ENCODE data around the gene PSMB3.
A peak's percentile ranks its signal among the peaks of the same experiment; 100 is the strongest.

PSMB3 gene

DNA sequence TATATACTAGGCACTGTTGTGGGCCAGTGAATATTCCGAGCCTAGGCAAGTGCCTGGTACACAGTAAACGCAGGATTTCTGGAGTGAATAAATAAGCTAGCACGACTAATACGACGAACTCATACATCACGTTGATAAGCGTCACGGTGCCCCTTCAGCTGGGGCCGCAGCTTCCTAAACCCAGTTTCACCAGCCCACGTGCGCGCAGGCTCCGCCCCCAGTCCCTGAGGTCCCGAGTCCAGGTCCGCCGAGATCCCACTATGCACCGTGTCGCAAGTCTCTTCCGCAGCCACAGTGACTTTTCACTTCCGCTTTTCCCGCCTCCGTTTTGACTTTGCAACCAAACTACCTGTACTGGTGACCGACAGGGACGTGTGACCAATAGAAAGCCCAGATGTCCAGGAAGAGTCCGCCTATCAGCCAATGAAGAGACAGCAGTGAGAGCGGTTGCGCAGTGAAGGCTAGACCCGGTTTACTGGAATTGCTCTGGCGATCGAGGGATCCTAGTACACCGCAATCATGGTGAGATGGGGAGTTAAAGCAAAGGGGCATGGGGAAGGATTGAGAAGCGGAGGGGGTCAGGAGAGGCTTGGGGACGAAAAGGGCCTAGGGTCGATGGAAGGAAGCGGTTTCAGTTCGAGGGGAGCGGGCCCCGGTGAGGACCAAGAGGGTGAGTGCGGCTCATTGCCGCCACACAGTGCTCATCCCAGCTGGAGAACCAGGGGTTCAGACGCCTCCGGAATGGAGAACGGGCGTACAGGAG is at the start of gene PSMB3:
TSS of gene PSMB3 (plus strand) at position 434 of the 763 bp plus-strand sequence. CDS start at position 520, 86 bp downstream.
- H3K79me2 ChIP-seq (ENCODE audit: insufficient read depth, low read length) = peaks cover 47% of the 10 kb centered on the region
- H2AFZ ChIP-seq (ENCODE audit: low read depth, low read length) = peak within 1 kb of the TSS; percentile 96
- H3K27me3 ChIP-seq (ENCODE audit: insufficient read depth, low read length, poor library complexity) = no peaks in the 10 kb centered on the region
- peaks cover 15% of the 10 kb centered on the region for H4K20me1 ChIP-seq (ENCODE audit: insufficient read depth, low read length)
- H3K4me2 ChIP-seq (ENCODE audit: insufficient read depth, low read length) = peak within 1 kb of the TSS; percentile 93
- H3K4me1 ChIP-seq (ENCODE audit: insufficient read depth, low read length) = peaks cover 52% of the 10 kb centered on the region
- peak within 1 kb of the TSS; percentile 80 for H3K9ac ChIP-seq (ENCODE audit: low read depth, low read length)
- H3K36me3 ChIP-seq (ENCODE audit: insufficient read depth, low read length) = peaks cover 41% of the 10 kb centered on the region
- TF ChIP-seq EZH2 (IDR thresholded peaks at IDR 0.05; ENCODE audit: borderline replicate concordance, low read depth, low read length, severe bottlenecking) = no peak
- TF ChIP-seq, protein P1, sequence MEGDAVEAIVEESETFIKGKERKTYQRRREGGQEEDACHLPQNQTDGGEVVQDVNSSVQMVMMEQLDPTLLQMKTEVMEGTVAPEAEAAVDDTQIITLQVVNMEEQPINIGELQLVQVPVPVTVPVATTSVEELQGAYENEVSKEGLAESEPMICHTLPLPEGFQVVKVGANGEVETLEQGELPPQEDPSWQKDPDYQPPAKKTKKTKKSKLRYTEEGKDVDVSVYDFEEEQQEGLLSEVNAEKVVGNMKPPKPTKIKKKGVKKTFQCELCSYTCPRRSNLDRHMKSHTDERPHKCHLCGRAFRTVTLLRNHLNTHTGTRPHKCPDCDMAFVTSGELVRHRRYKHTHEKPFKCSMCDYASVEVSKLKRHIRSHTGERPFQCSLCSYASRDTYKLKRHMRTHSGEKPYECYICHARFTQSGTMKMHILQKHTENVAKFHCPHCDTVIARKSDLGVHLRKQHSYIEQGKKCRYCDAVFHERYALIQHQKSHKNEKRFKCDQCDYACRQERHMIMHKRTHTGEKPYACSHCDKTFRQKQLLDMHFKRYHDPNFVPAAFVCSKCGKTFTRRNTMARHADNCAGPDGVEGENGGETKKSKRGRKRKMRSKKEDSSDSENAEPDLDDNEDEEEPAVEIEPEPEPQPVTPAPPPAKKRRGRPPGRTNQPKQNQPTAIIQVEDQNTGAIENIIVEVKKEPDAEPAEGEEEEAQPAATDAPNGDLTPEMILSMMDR (IDR thresholded peaks at IDR 0.05; ENCODE audit: borderline replicate concordance, extremely low read depth, low read length, poor library complexity, severe bottlenecking) = no peak
- no peaks in the 10 kb centered on the region for H3K9me3 ChIP-seq (ENCODE audit: insufficient read depth, low read length, severe bottlenecking)
- DNase-seq (peak; percentile 99), ATAC-seq (ENCODE audit: insufficient read depth, low read depth) (peak; percentile 89)
- H3K4me3 ChIP-seq (ENCODE audit: low read depth in 1 of 2, low read length in 2 of 2) = peak within 1 kb of the TSS; percentile 37 to 88; a peak in 3 of 4 replicates
- H3K27ac ChIP-seq (ENCODE audit: low read length) = peak within 1 kb of the TSS; percentile 93

DNA sequence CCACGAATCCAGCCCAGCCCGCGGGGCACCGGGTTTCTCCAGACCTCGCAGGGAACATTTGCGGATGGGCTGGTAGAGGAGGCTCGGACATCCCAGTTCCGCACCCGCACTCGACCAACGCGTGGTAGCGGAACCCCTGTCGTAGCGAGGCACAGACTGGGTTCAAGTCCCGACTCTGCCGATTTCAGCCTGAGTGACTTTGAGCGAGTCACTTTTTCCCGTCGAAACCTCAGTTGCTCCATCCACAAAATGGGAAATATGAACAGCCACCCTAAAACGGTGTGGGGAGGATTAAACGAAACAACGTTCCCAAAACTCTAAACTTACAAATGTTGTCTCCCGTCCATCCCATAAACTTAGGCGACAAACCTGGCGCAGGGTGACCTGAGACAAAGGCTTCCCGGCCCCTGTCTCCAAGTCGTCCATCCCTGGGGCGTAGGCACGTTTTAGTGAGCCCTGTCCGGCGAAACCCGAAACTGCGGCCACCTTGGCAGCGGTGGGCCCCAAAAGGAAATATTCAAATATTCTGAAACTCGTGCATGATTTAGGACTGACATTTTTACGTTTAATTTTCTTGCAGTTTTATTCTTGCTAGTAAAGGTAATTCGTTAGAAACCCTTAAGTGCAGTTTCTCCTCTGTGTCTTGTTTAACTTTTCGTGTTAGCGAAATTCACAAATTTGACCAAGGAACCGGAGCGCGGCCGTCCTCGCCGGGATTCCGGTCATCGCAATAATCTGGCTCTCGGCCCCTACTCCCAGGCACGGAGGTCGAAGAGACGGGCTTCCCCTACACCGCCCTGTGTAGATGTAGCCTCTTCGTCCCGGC is 49.4 kb upstream of the PSMB3 start:
- DNase-seq (peak; percentile 41), ATAC-seq (ENCODE audit: insufficient read depth, low read depth) (no peak; the same call in 1 of the 3 replicates)
- no peak for TF ChIP-seq EZH2 (IDR thresholded peaks at IDR 0.05; ENCODE audit: borderline replicate concordance, low read depth, low read length, severe bottlenecking)
- TF ChIP-seq, protein P1 (IDR thresholded peaks at IDR 0.05; ENCODE audit: borderline replicate concordance, extremely low read depth, low read length, poor library complexity, severe bottlenecking) = no peak
- H3K27ac ChIP-seq (ENCODE audit: low read length) = peak overlapping the region; percentile 99
- H2AFZ ChIP-seq (ENCODE audit: low read depth, low read length) = peak overlapping the region; percentile 66
- H3K4me2 ChIP-seq (ENCODE audit: insufficient read depth, low read length) = peak overlapping the region; percentile 87
- peak overlapping the region; percentile 64 to 94 for H3K4me3 ChIP-seq (ENCODE audit: low read depth in 1 of 2, low read length in 2 of 2)
- H3K79me2 ChIP-seq (ENCODE audit: insufficient read depth, low read length) = peaks cover 48% of the 10 kb centered on the region
- peaks cover 19% of the 10 kb centered on the region for H4K20me1 ChIP-seq (ENCODE audit: insufficient read depth, low read length)
- H3K27me3 ChIP-seq (ENCODE audit: insufficient read depth, low read length, poor library complexity) = no peaks in the 10 kb centered on the region
- H3K36me3 ChIP-seq (ENCODE audit: insufficient read depth, low read length) = peaks cover 15% of the 10 kb centered on the region
- H3K9ac ChIP-seq (ENCODE audit: low read depth, low read length) = peak overlapping the region; percentile 90
- no peaks in the 10 kb centered on the region for H3K9me3 ChIP-seq (ENCODE audit: insufficient read depth, low read length, severe bottlenecking)
- peaks cover 53% of the 10 kb centered on the region for H3K4me1 ChIP-seq (ENCODE audit: insufficient read depth, low read length)

DNA sequence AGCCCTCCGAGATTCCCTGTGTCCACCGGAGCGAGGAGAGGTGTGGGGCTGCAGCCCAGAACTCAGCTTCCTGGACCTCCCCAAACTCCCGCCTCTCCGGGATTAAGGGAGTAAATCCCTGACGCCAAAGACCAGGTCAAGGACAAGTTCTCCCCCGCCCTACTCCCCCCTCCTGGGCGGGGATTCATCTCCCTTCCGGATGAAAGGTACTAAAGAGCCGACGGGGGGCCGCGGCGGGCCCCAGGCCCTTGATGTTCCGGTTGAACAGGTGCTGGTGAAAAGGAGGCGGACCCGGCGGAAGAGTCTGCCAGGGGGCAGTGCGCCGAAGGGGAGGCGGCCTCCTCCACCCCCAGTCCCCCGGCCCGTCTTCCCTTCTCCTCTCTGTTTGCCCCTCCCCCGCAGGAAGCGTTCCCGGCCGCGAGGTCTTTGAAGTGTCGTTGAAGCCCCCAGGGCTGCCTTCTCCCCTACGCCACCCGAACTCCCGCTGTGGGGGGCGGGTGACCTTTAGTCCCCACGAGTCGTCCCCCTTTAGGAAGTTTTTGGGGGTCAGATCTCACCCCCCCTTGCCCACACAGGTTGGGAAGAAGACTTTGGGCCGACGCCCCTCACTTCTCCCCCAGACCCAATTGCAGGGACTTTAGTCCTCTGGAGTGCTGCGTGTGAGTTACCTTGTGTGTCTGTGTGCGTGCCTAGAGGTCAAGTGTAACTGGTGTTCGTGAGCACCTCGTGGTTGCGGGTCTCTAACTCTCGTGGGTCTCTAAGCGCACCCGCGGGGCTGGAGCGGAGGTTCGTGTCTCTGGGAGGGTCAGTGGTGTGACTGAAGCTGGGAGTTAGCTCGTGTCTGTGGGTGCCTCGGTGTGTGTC is 48.6 kb upstream of the PSMB3 start:
- Histone ChIP-seq H4K20me1 (ENCODE audit: insufficient read depth, low read length) (peaks cover 21% of the 10 kb centered on the region), H3K4me3 (ENCODE audit: low read depth in 1 of 2, low read length in 2 of 2) (peak overlapping the region; percentile 64 to 94), H3K79me2 (ENCODE audit: insufficient read depth, low read length) (peaks cover 52% of the 10 kb centered on the region), H3K27me3 (ENCODE audit: insufficient read depth, low read length, poor library complexity) (no peaks in the 10 kb centered on the region), H3K9ac (ENCODE audit: low read depth, low read length) (peak overlapping the region; percentile 90), H3K9me3 (ENCODE audit: insufficient read depth, low read length, severe bottlenecking) (no peaks in the 10 kb centered on the region), H3K27ac (ENCODE audit: low read length) (peak overlapping the region; percentile 99), H2AFZ (ENCODE audit: low read depth, low read length) (peak overlapping the region; percentile 74), H3K4me2 (ENCODE audit: insufficient read depth, low read length) (peak overlapping the region; percentile 87), H3K4me1 (ENCODE audit: insufficient read depth, low read length) (peaks cover 53% of the 10 kb centered on the region), H3K36me3 (ENCODE audit: insufficient read depth, low read length) (peaks cover 22% of the 10 kb centered on the region)
- ATAC-seq (ENCODE audit: insufficient read depth, low read depth) (peak; percentile 67), DNase-seq (peak; percentile 98)
- TF ChIP-seq EZH2 (IDR thresholded peaks at IDR 0.05; ENCODE audit: borderline replicate concordance, low read depth, low read length, severe bottlenecking) = no peak
- TF ChIP-seq, protein P1 (IDR thresholded peaks at IDR 0.05; ENCODE audit: borderline replicate concordance, extremely low read depth, low read length, poor library complexity, severe bottlenecking) = no peak

Data from DND-41 (cell line).